ENCODE measurements around the gene MKNK2.

The MKNK2 gene

GRCh38 chr19:2056837-2057192, 5.8 kb upstream of the MKNK2 start:
- no peak for DNase-seq

GRCh38 chr19:2055931-2056836, 5.1 kb upstream of the MKNK2 start:
- no peak for DNase-seq

- DNase-seq, result no peak
These were observed 3.7 kb upstream of the MKNK2 start for GRCh38 chr19:2054763-2055162.

- DNase-seq, result no peak
These were observed 2.8 kb upstream of the MKNK2 start for GRCh38 chr19:2053601-2054389.

DNA sequence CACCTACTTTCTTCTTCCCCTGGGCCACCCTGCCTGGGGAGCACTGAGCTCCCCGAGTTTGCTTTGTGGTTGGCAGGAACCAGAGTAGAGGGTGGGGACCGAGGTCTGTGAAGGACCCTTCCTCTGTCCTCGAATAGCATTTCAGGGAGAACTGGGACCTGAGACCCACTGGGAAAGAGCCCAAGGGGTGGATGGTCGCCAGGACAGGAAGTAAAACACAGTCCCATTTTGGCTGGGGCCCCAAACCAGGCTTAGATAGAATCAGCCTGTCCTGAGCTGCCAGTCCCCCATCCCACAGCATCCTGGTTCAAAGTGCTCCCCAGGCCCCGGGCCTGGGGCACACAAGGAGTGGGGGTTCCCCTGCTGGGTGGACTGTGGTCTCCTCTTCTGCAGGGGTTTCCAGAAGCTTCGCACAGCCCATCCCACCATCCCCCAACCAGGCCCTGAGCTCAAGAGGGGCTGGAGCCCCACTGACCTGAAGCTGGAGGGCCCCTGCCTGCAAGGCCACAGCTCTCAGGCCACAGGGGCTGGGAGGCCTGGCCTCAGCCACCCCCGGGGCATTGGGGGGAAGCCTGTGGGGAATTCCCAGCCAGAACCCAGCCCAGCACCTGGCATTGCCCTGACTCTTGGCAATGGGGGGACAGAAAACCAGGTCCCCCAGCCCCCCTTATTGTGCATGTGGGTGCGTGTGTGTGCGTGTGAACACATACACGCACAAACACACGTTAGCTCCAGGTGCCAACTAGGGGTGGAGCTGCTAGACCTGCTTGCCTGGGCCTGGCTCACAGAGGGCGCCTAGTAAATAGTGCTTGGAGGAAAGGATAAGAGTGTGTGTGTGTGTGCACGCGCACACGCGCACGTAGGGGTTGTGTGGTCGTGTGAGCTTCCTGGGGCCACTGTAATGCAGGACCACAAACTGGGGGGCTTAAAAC, 995 bp upstream of the MKNK2 start:
- no peak for DNase-seq

- no peak for DNase-seq
These were observed 574 bp downstream of the MKNK2 start for GRCh38 chr19:2050349-2050990.

- DNase-seq, result peak in 1 of 2 experiments; percentile 49
These were observed 1.2 kb downstream of the MKNK2 start for GRCh38 chr19:2049741-2050348.

GRCh38 chr19:2048959-2049740, 1.9 kb downstream of the MKNK2 start:
- no peak for DNase-seq

- DNase-seq, result no peak
These were observed 2.7 kb downstream of the MKNK2 start for GRCh38 chr19:2048104-2048958.

DNA sequence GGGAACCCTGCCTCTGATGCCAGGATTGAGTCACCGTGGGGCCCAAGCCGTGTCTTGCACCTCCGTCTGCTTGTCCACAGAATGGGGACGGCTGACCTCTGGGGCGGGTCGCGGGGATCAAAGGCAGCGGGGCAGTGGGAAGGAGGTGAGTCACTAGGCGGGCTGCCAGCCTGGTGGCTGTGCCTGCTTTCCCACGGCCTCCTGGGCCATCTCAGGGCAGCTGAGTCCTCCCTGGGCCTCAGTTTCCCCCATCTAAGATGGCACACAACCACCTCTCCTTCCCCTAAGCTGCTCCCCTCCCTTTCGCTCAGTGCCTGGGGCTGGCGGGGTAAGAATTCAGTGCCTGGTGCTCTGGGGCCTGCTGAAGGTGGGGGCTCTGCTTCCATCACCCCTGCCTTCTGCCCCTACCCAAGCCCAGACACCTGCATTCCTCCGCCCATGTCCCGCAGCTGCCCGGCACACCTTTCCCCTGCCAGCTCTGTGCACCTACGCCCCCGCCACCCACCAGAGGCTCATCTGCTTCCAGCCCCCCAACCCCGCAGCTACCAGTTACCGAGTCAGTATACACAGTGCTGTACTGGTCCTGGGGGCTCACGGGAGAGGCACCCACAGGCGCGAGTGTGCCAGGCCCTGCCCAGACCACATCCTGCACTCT, 3.5 kb downstream of the MKNK2 start:
- no peak for DNase-seq

GRCh38 chr19:2047076-2047448, 4.0 kb downstream of the MKNK2 start:
- DNase-seq, result no peak

GRCh38 chr19:2046046-2046907, 4.8 kb downstream of the MKNK2 start:
- DNase-seq, result no peak

DNA sequence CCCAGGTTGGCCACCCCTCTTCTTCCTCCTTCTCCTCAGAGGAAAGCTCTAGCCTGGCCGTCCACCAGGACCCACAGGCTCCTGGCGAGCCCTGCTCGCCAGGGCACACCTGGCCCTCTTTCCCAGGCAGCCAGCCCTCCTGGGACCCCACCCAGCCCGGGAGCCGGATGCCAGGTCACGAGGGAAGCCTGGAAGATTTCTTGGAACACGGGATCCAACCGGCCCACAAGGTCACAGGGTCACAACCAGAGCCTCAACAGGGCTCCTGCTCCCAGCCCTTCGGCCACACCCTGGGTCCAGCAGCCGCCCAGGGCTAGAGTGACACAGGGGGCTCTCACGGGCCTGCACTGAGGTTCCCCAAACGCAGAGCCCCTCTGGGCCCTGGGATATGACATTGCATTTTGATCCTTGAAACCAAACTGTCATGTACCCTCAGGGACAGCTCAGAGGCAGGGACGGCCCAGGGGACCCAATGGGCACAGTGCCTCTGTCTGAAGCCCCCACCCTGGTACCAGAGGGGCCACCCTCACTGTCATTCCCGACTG, 5.5 kb downstream of the MKNK2 start:
- DNase-seq, result no peak

DNA sequence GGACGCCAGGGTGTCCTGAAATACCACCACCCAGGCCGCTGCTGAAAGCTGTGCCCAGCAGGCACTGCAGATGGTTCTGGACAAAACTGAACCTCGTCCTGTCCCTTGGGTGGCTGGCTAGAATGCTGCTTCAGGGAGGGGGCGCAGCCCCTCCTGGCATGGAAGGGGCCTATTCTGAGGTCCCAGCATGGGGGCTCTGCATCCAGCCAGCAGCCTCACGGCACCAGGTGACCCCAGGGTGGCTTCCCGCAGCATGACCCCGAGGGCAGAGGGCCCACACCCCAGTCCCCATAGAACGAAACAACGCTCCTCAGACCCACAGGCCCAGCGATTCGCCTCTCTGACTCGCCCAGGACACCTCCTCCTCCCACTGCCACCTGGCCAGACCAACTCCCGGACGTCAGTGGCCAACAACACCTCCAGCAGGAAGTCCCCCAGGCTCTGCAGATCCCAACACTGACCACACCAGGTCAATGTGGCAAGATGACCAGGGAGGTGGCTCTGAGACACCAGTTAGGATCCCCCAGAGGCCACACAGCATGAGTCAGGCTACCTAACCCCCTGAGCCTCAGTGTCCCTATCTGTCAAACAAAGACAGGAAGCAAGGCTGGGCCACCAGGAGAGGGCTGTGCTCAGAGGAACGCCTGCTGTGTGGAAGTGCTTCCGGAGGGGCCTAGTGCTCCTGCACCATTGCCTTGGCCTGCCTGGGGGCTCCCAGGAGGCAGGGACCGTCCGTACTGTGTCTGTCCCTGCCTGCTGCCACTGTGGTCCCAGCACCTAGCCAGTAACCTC, 6.1 kb downstream of the MKNK2 start:
- DNase-seq, result no peak

DNA sequence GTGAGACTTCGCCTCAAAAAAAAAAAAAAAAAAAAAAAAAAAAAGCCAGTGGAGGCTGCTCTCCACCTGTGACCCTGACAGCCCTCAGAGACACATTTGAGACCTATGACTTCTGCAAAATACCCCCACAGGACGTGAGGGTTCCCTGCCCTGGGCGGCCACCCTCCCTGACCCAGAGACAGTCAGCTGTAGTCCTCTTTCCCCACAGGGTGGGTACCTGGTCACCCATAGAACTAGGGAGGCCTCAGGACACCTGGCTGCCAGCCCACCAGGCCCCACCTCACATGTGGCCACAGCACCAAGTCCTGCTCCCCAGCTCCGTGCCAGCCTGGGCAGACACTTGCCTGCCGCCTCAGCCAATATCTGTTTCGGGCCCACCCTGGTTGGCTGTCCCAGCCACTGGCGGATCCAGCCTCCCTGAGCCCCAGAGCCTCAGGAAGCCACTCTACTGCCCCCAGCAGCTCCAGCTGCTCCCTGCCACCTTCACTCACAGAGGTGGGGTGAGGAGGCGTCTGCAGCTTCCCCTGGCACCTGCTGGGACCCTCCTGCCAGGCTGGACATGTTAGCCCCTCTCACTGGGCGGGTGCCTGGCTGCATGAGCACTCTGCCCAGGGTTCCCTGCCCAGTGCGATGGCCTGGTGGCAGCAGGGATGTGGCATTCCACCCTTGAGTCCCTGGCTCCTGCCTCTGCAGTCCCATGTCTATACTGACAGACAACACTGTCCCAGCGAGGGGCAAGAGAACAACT, 6.9 kb downstream of the MKNK2 start:
- DNase-seq, result no peak

GRCh38 chr19:2043251-2043641, 7.8 kb downstream of the MKNK2 start:
- DNase-seq, result no peak

Measured in NCI-H446 (cell line).